ENCODE results near the gene RANBP10. TPM values are rescaled to one million over a fixed set of nuclear protein-coding genes. Genes with fewer than 3 reads are reported as not detected.
A peak's percentile ranks its signal among the peaks of the same experiment; 100 is the strongest.

RANBP10 gene
- total and polyA plus RNA-seq, 2 of the 13 experiments (the other 11 are each of a cell fraction or from before 2014, with no cell fraction given): 9.2 to 22.7 TPM

DNA sequence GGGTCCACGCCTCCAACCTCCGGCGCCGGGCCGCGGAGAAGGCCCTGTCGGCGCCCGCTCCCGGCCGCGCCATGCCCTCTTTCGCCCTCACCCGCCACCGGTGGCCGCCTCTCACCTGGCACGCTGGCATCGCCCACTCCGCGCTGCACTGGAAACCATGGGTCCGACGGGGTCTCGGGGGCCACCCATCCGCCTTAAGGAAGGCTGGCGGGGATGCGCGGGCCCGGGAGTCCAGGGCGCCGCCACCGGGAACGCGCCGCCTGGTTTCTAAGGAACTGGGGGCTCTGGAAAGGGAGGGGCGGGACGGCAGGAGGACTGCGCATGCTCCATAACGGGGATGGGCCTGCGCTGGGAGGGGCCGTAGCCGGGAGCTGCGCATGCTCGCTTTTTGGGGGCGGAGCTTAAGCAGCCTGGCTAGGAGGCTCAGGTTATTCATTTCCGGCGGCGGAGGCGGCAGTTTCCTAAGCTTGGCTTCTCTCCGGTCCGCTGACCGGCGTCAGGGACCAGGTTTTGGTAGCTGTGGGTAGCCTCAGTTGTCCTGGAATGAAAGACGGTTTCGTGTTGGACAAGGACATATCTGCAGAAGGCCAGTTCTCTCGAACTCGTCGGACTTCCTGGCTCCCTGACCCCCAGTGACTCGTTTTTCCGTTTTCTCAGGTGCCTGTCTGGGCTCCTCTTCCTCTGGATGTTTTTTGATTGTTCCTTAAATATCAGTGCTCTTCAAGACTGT, 87.1 kb downstream of the RANBP10 start, which contains the start of gene GFOD2 (continued):
- TF ChIP-seq, protein P1, sequence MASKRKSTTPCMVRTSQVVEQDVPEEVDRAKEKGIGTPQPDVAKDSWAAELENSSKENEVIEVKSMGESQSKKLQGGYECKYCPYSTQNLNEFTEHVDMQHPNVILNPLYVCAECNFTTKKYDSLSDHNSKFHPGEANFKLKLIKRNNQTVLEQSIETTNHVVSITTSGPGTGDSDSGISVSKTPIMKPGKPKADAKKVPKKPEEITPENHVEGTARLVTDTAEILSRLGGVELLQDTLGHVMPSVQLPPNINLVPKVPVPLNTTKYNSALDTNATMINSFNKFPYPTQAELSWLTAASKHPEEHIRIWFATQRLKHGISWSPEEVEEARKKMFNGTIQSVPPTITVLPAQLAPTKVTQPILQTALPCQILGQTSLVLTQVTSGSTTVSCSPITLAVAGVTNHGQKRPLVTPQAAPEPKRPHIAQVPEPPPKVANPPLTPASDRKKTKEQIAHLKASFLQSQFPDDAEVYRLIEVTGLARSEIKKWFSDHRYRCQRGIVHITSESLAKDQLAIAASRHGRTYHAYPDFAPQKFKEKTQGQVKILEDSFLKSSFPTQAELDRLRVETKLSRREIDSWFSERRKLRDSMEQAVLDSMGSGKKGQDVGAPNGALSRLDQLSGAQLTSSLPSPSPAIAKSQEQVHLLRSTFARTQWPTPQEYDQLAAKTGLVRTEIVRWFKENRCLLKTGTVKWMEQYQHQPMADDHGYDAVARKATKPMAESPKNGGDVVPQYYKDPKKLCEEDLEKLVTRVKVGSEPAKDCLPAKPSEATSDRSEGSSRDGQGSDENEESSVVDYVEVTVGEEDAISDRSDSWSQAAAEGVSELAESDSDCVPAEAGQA (IDR thresholded peaks at IDR 0.05; ENCODE audit: low read depth): peak; percentile 31; the same call in 1 of the 2 replicates
- TF ChIP-seq, protein P1 (CRISPR knock-in tag; IDR thresholded peaks at IDR 0.05; ENCODE audit: borderline replicate concordance): no peak
- TF ChIP-seq BRD4 (CRISPR knock-in tag; IDR thresholded peaks at IDR 0.05) (peak; percentile 22; the same call in 1 of the 2 replicates), ARNTL (CRISPR knock-in tag; IDR thresholded peaks at IDR 0.05) (no peak), ARHGAP35 (CRISPR knock-in tag; IDR thresholded peaks at IDR 0.05; ENCODE audit: borderline replicate concordance) (peak; percentile 61; the same call in 1 of the 2 replicates), ZSCAN21 (CRISPR knock-in tag; IDR thresholded peaks at IDR 0.05; ENCODE audit: borderline replicate concordance) (peak; percentile 66; the same call in 1 of the 2 replicates), SNAPC2 (CRISPR knock-in tag; IDR thresholded peaks at IDR 0.05) (no peak)
- TF ChIP-seq, protein P2, sequence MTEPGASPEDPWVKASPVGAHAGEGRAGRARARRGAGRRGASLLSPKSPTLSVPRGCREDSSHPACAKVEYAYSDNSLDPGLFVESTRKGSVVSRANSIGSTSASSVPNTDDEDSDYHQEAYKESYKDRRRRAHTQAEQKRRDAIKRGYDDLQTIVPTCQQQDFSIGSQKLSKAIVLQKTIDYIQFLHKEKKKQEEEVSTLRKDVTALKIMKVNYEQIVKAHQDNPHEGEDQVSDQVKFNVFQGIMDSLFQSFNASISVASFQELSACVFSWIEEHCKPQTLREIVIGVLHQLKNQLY (CRISPR knock-in tag; IDR thresholded peaks at IDR 0.05): 0 out of 2 replicates have a peak, but pooled peaks have one; percentile 34
- TF ChIP-seq, protein P3, sequence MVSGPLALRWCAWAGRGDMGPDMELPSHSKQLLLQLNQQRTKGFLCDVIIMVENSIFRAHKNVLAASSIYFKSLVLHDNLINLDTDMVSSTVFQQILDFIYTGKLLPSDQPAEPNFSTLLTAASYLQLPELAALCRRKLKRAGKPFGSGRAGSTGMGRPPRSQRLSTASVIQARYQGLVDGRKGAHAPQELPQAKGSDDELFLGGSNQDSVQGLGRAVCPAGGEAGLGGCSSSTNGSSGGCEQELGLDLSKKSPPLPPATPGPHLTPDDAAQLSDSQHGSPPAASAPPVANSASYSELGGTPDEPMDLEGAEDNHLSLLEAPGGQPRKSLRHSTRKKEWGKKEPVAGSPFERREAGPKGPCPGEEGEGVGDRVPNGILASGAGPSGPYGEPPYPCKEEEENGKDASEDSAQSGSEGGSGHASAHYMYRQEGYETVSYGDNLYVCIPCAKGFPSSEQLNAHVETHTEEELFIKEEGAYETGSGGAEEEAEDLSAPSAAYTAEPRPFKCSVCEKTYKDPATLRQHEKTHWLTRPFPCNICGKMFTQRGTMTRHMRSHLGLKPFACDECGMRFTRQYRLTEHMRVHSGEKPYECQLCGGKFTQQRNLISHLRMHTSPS (CRISPR knock-in tag; IDR thresholded peaks at IDR 0.05; ENCODE audit: low read depth): peak; percentile 91
- TF ChIP-seq, protein P4, sequence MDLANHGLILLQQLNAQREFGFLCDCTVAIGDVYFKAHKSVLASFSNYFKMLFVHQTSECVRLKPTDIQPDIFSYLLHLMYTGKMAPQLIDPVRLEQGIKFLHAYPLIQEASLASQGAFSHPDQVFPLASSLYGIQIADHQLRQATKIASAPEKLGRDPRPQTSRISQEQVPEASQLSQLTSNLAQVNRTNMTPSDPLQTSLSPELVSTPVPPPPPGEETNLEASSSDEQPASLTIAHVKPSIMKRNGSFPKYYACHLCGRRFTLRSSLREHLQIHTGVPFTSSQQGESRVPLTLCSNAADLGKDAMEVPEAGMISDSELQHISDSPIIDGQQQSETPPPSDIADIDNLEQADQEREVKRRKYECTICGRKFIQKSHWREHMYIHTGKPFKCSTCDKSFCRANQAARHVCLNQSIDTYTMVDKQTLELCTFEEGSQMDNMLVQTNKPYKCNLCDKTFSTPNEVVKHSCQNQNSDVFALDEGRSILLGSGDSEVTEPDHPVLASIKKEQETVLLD (CRISPR knock-in tag; IDR thresholded peaks at IDR 0.05; ENCODE audit: low read depth): peak; percentile 52; the same call in 1 of the 2 replicates
- TF ChIP-seq, protein P5, sequence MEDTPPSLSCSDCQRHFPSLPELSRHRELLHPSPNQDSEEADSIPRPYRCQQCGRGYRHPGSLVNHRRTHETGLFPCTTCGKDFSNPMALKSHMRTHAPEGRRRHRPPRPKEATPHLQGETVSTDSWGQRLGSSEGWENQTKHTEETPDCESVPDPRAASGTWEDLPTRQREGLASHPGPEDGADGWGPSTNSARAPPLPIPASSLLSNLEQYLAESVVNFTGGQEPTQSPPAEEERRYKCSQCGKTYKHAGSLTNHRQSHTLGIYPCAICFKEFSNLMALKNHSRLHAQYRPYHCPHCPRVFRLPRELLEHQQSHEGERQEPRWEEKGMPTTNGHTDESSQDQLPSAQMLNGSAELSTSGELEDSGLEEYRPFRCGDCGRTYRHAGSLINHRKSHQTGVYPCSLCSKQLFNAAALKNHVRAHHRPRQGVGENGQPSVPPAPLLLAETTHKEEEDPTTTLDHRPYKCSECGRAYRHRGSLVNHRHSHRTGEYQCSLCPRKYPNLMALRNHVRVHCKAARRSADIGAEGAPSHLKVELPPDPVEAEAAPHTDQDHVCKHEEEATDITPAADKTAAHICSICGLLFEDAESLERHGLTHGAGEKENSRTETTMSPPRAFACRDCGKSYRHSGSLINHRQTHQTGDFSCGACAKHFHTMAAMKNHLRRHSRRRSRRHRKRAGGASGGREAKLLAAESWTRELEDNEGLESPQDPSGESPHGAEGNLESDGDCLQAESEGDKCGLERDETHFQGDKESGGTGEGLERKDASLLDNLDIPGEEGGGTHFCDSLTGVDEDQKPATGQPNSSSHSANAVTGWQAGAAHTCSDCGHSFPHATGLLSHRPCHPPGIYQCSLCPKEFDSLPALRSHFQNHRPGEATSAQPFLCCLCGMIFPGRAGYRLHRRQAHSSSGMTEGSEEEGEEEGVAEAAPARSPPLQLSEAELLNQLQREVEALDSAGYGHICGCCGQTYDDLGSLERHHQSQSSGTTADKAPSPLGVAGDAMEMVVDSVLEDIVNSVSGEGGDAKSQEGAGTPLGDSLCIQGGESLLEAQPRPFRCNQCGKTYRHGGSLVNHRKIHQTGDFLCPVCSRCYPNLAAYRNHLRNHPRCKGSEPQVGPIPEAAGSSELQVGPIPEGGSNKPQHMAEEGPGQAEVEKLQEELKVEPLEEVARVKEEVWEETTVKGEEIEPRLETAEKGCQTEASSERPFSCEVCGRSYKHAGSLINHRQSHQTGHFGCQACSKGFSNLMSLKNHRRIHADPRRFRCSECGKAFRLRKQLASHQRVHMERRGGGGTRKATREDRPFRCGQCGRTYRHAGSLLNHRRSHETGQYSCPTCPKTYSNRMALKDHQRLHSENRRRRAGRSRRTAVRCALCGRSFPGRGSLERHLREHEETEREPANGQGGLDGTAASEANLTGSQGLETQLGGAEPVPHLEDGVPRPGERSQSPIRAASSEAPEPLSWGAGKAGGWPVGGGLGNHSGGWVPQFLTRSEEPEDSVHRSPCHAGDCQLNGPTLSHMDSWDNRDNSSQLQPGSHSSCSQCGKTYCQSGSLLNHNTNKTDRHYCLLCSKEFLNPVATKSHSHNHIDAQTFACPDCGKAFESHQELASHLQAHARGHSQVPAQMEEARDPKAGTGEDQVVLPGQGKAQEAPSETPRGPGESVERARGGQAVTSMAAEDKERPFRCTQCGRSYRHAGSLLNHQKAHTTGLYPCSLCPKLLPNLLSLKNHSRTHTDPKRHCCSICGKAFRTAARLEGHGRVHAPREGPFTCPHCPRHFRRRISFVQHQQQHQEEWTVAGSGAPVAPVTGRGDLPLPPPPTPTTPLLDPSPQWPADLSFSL (CRISPR knock-in tag; IDR thresholded peaks at IDR 0.05): no peak

Data from HepG2 (cell line).